DOHH2 (cell line): ENCODE results near the gene PCBP2.
"Not testable (repeated sequence)": the region's sequence is repeated elsewhere in the genome, so short reads cannot be mapped to it uniquely, and the experiment has no call there.

Experiments used
- H3F3A ChIP-seq: fragments of 200-600 bp; sonication (generic), shearing (Covaris generic); 2 replicates; pipeline ENCODE4 v1.6.0; 2016; ENCODE audit warnings: antibody characterized with exemption, mild to moderate bottlenecking; ENCODE audit not compliant: control insufficient read depth, insufficient read depth
- H3K27ac ChIP-seq: fragments of 200-600 bp; sonication (generic); 2 replicates; pipeline ENCODE4 v1.5.1; 2014; ENCODE audit warnings: low read depth, mild to moderate bottlenecking, low read length, moderate library complexity
- H3K27me3 ChIP-seq: fragments of 200-600 bp; sonication (generic); 2 replicates; pipeline ENCODE4 v1.6.1; 2014; ENCODE audit warnings: mild to moderate bottlenecking, low read length, mixed read lengths; ENCODE audit not compliant: control insufficient read depth
- H3K36me3 ChIP-seq: fragments of 200-600 bp; sonication (generic); 2 replicates; pipeline ENCODE4 v1.6.1; 2014; ENCODE audit warnings: mild to moderate bottlenecking, low read length, moderate library complexity, mixed read lengths; ENCODE audit not compliant: control insufficient read depth
- H3K4me1 ChIP-seq: fragments of 200-600 bp; sonication (generic); 2 replicates; pipeline ENCODE4 v1.6.1; 2014; ENCODE audit warnings: mild to moderate bottlenecking, low read length, mixed read lengths; ENCODE audit not compliant: control insufficient read depth
- H3K4me2 ChIP-seq: fragments of 200-600 bp; sonication (generic); 2 replicates; pipeline ENCODE4 v1.6.0; 2014; ENCODE audit warnings: mild to moderate bottlenecking, low read length, moderate library complexity
- H3K4me3 ChIP-seq: fragments of 200-600 bp; sonication (generic); 2 replicates; pipeline ENCODE4 v1.5.1; 2014; ENCODE audit warnings: mild to moderate bottlenecking, low read length, mixed read lengths
- H3K79me2 ChIP-seq: fragments of 200-600 bp; sonication (generic); 2 replicates; pipeline ENCODE4 v1.6.1; 2014; ENCODE audit warnings: mild to moderate bottlenecking, low read length, mixed read lengths; ENCODE audit not compliant: control insufficient read depth
- H3K9me2 ChIP-seq: fragments of 200-600 bp; sonication (generic); replicated peaks from 2 replicates; pipeline ENCODE4 v1.6.1; 2014; ENCODE audit warnings: mild to moderate bottlenecking, low read length, mixed read lengths; ENCODE audit not compliant: control insufficient read depth
- H3K9me3 ChIP-seq: fragments of 200-600 bp; sonication (generic); 2 replicates; pipeline ENCODE4 v1.6.1; 2014; ENCODE audit warnings: antibody characterized with exemption, low read length, mixed read lengths; ENCODE audit not compliant: control insufficient read depth, insufficient read depth
- H4K20me1 ChIP-seq: fragments of 200-600 bp; sonication (generic); 2 replicates; pipeline ENCODE4 v1.6.0; 2014; ENCODE audit warnings: low read depth, mild to moderate bottlenecking, antibody characterized with exemption, low read length, moderate library complexity; ENCODE audit not compliant: control insufficient read depth, insufficient read depth
- CTCF ChIP-seq: fragments of 200-600 bp; sonication (generic); IDR thresholded peaks from one replicate; pipeline ENCODE4 v1.5.1; 2014; ENCODE audit warnings: antibody characterized with exemption, mild to moderate bottlenecking, low read depth, low read length; ENCODE audit not compliant: poor library complexity, severe bottlenecking
- EZH2phosphoT487 ChIP-seq: fragments of 200-600 bp; sonication (generic); IDR thresholded peaks from 2 replicates; pipeline ENCODE4 v1.6.1; 2017; ENCODE audit warnings: borderline replicate concordance, mild to moderate bottlenecking, antibody characterized with exemption, low read length, moderate library complexity, mixed read lengths

The PCBP2 gene

GRCh38 chr12:53418221-53418620, 33.7 kb upstream of the PCBP2 start:
- no peaks in the 10 kb centered on the region for H3K9me2 ChIP-seq
- H3K4me1 ChIP-seq, result peaks cover 66% of the 10 kb centered on the region
- no peak overlapping the region for H3K4me2 ChIP-seq
- peaks cover 12% of the 10 kb centered on the region for H3F3A ChIP-seq
- H3K9me3 ChIP-seq, result no peaks in the 10 kb centered on the region
- no peak overlapping the region for H3K27ac ChIP-seq
- peaks cover 6% of the 10 kb centered on the region; the same call in 1 of the 2 replicates for H3K36me3 ChIP-seq
- TF ChIP-seq CTCF, result no peak
- no peak for TF ChIP-seq EZH2phosphoT487
- H3K4me3 ChIP-seq, result peak overlapping the region; percentile 54; the same call in 1 of the 2 replicates
- H4K20me1 ChIP-seq, result no peaks in the 10 kb centered on the region
- H3K27me3 ChIP-seq, result no peaks in the 10 kb centered on the region
- no peaks in the 10 kb centered on the region for H3K79me2 ChIP-seq

- Histone ChIP-seq H3K4me2 (no peak overlapping the region), H3K4me3 (no peak overlapping the region), H3K27ac (no peak overlapping the region), H3K27me3 (no peaks in the 10 kb centered on the region), H3K4me1 (peaks cover 55% of the 10 kb centered on the region), H3F3A (peaks cover 8% of the 10 kb centered on the region), H3K9me2 (no peaks in the 10 kb centered on the region), H3K79me2 (no peaks in the 10 kb centered on the region), H3K36me3 (no peaks in the 10 kb centered on the region), H3K9me3 (no peaks in the 10 kb centered on the region), H4K20me1 (no peaks in the 10 kb centered on the region)
- TF ChIP-seq EZH2phosphoT487 (no peak), CTCF (no peak)
Measured at GRCh38 chr12:53419756-53420155, 32.1 kb upstream of the PCBP2 start.

GRCh38 chr12:53422247-53422646, 29.7 kb upstream of the PCBP2 start:
- not testable (repeated sequence) for H3K9me3 ChIP-seq, H3K27ac ChIP-seq

GRCh38 chr12:53423597-53423996, 28.3 kb upstream of the PCBP2 start, which contains the start of gene AMHR2:
Gene AMHR2, plus strand, starts transcription at chr12:53423855. Its CDS starts 80 bp downstream, at chr12:53423935.
- no peaks in the 10 kb centered on the region for H3K9me3 ChIP-seq
- no peak within 1 kb of the TSS for H3K4me3 ChIP-seq
- H3K4me2 ChIP-seq, result no peak within 1 kb of the TSS
- H3K27ac ChIP-seq, result no peak within 1 kb of the TSS
- H4K20me1 ChIP-seq, result no peaks in the 10 kb centered on the region
- peaks cover 18% of the 10 kb centered on the region for H3K4me1 ChIP-seq
- no peaks in the 10 kb centered on the region for H3K79me2 ChIP-seq
- no peaks in the 10 kb centered on the region for H3K36me3 ChIP-seq
- peaks cover 2% of the 10 kb centered on the region; the same call in 1 of the 2 replicates for H3F3A ChIP-seq
- H3K27me3 ChIP-seq, result no peaks in the 10 kb centered on the region
- no peak for TF ChIP-seq EZH2phosphoT487
- no peaks in the 10 kb centered on the region for H3K9me2 ChIP-seq

More at GRCh38 chr12:53422247-53422646, 29.7 kb upstream of the PCBP2 start:
- peaks cover 31% of the 10 kb centered on the region for H3K4me1 ChIP-seq
- not testable (repeated sequence) for H3K27me3 ChIP-seq, H3K79me2 ChIP-seq, H3K4me3 ChIP-seq, H3K9me2 ChIP-seq, H3K36me3 ChIP-seq, H4K20me1 ChIP-seq, H3K4me2 ChIP-seq, H3F3A ChIP-seq
